ACC112 (cell line): Measurements from ENCODE around the gene EVA1A.

ENCODE experiments used
- H2AFZ ChIP-seq: fragments of 200-600 bp; sonication (generic); one replicate; pipeline ENCODE4 v1.6.0; 2017; ENCODE audit warnings: antibody characterized with exemption, low read length; ENCODE audit not compliant: unreplicated experiment
- H3K27ac ChIP-seq: fragments of 200-600 bp; sonication (generic); 2 replicates; pipeline ENCODE4 v1.5.1; 2014; ENCODE audit warnings: low read depth, mild to moderate bottlenecking, antibody characterized with exemption, low read length, moderate library complexity
- H3K27me3 ChIP-seq: fragments of 200-600 bp; sonication (generic); 2 replicates; pipeline ENCODE4 v1.6.1; 2014; ENCODE audit warnings: mild to moderate bottlenecking, antibody characterized with exemption, low read length, moderate library complexity, mixed read lengths; ENCODE audit not compliant: insufficient read depth
- H3K36me3 ChIP-seq: fragments of 200-600 bp; sonication (generic); 2 replicates; pipeline ENCODE4 v1.6.1; 2016; ENCODE audit warnings: mild to moderate bottlenecking, antibody characterized with exemption, low read length, moderate library complexity, mixed read lengths; ENCODE audit not compliant: insufficient read depth
- H3K4me1 ChIP-seq: fragments of 200-600 bp; sonication (generic); one replicate; pipeline ENCODE4 v1.6.1; 2016; ENCODE audit warnings: low read length, mixed read lengths; ENCODE audit not compliant: insufficient read depth, unreplicated experiment, control insufficient read depth
- H3K4me3 ChIP-seq: fragments of 200-600 bp; sonication (generic); 2 replicates; pipeline ENCODE4 v1.5.1; 2014; ENCODE audit warnings: mild to moderate bottlenecking, low read depth, low read length
- H3K79me2 ChIP-seq: fragments of 200-600 bp; sonication (generic); one replicate; pipeline ENCODE4 v1.6.0; 2016; ENCODE audit warnings: low read length; ENCODE audit not compliant: control insufficient read depth, unreplicated experiment, insufficient read depth

Gene EVA1A

GRCh38 chr2:75560768-75561565 lies at the start of gene EVA1A:
Gene EVA1A (minus strand): TSS chr2:75560939. CDS start chr2:75518140, 42,799 bp downstream.
- H3K79me2 ChIP-seq, result peaks cover 43% of the 10 kb centered on the region
- peak within 1 kb of the TSS; percentile 76 for H3K27ac ChIP-seq
- H3K27me3 ChIP-seq, result no peaks in the 10 kb centered on the region
- H3K4me1 ChIP-seq, result peaks cover 31% of the 10 kb centered on the region
- H3K36me3 ChIP-seq, result no peaks in the 10 kb centered on the region; the same call in 1 of the 2 replicates
- H2AFZ ChIP-seq, result peak within 1 kb of the TSS; percentile 90
- peak within 1 kb of the TSS; percentile 88 for H3K4me3 ChIP-seq

GRCh38 chr2:75609937-75610508 lies 49.3 kb upstream of the EVA1A start:
- no peak overlapping the region for H3K4me3 ChIP-seq
- no peaks in the 10 kb centered on the region for H3K36me3 ChIP-seq
- no peak overlapping the region for H2AFZ ChIP-seq
- H3K27me3 ChIP-seq, result 0 out of 2 replicates have a peak, but pooled peaks cover 2% of the 10 kb centered on the region
- H3K79me2 ChIP-seq, result no peaks in the 10 kb centered on the region
- no peak overlapping the region for H3K27ac ChIP-seq
- H3K4me1 ChIP-seq, result peaks cover 36% of the 10 kb centered on the region

GRCh38 chr2:75609334-75609689 lies 48.6 kb upstream of the EVA1A start:
- no peak overlapping the region for H2AFZ ChIP-seq
- peaks cover 43% of the 10 kb centered on the region for H3K4me1 ChIP-seq
- H3K4me3 ChIP-seq, result no peak overlapping the region
- H3K79me2 ChIP-seq, result no peaks in the 10 kb centered on the region
- no peak overlapping the region for H3K27ac ChIP-seq
- 0 out of 2 replicates have a peak, but pooled peaks cover 2% of the 10 kb centered on the region for H3K27me3 ChIP-seq
- H3K36me3 ChIP-seq, result no peaks in the 10 kb centered on the region

- Histone ChIP-seq H3K4me1 (peaks cover 48% of the 10 kb centered on the region), H2AFZ (peak overlapping the region; percentile 51), H3K79me2 (no peaks in the 10 kb centered on the region), H3K27ac (no peak overlapping the region), H3K27me3 (0 out of 2 replicates have a peak, but pooled peaks cover 2% of the 10 kb centered on the region), H3K4me3 (peak overlapping the region; percentile 47), H3K36me3 (no peaks in the 10 kb centered on the region)
These were observed 48.1 kb upstream of the EVA1A start for GRCh38 chr2:75608684-75609333.

- H3K79me2 ChIP-seq, result no peaks in the 10 kb centered on the region
- H3K27ac ChIP-seq, result no peak overlapping the region
- H3K36me3 ChIP-seq, result no peaks in the 10 kb centered on the region
- H2AFZ ChIP-seq, result peak overlapping the region; percentile 51
- H3K4me3 ChIP-seq, result no peak overlapping the region
- peaks cover 55% of the 10 kb centered on the region for H3K4me1 ChIP-seq
- H3K27me3 ChIP-seq, result 0 out of 2 replicates have a peak, but pooled peaks cover 2% of the 10 kb centered on the region
These were observed 47.4 kb upstream of the EVA1A start for GRCh38 chr2:75607988-75608683.

- Histone ChIP-seq H3K36me3 (no peaks in the 10 kb centered on the region), H3K4me3 (no peak overlapping the region), H3K79me2 (no peaks in the 10 kb centered on the region), H3K27me3 (0 out of 2 replicates have a peak, but pooled peaks cover 2% of the 10 kb centered on the region), H3K4me1 (peaks cover 57% of the 10 kb centered on the region), H3K27ac (peak overlapping the region; percentile 78), H2AFZ (peak overlapping the region; percentile 2)
These were observed 46.7 kb upstream of the EVA1A start for GRCh38 chr2:75607400-75607798.

GRCh38 chr2:75606761-75607399 lies 46.1 kb upstream of the EVA1A start:
- H3K79me2 ChIP-seq, result no peaks in the 10 kb centered on the region
- H3K4me3 ChIP-seq, result no peak overlapping the region
- H3K27me3 ChIP-seq, result 0 out of 2 replicates have a peak, but pooled peaks cover 2% of the 10 kb centered on the region
- H3K4me1 ChIP-seq, result peaks cover 62% of the 10 kb centered on the region
- peak overlapping the region; percentile 64 for H2AFZ ChIP-seq
- H3K27ac ChIP-seq, result peak overlapping the region; percentile 78
- no peaks in the 10 kb centered on the region for H3K36me3 ChIP-seq

GRCh38 chr2:75605770-75606529 lies 45.2 kb upstream of the EVA1A start:
- peaks cover 62% of the 10 kb centered on the region for H3K4me1 ChIP-seq
- 0 out of 2 replicates have a peak, but pooled peaks cover 2% of the 10 kb centered on the region for H3K27me3 ChIP-seq
- H2AFZ ChIP-seq, result peak overlapping the region; percentile 64
- no peaks in the 10 kb centered on the region for H3K36me3 ChIP-seq
- peak overlapping the region; percentile 78 for H3K27ac ChIP-seq
- H3K79me2 ChIP-seq, result no peaks in the 10 kb centered on the region
- H3K4me3 ChIP-seq, result no peak overlapping the region

- H3K27ac ChIP-seq, result peak overlapping the region; percentile 47; the same call in 1 of the 2 replicates
These were observed 43.7 kb upstream of the EVA1A start for GRCh38 chr2:75604484-75604883.

More at GRCh38 chr2:75604484-75604883, 43.7 kb upstream of the EVA1A start:
- Histone ChIP-seq H2AFZ (no peak overlapping the region), H3K27me3 (no peaks in the 10 kb centered on the region), H3K4me1 (peaks cover 62% of the 10 kb centered on the region), H3K4me3 (no peak overlapping the region), H3K36me3 (no peaks in the 10 kb centered on the region), H3K79me2 (no peaks in the 10 kb centered on the region)
